ENCODE measurements around the gene ZNF212. TPM values are rescaled to one million over a fixed set of nuclear protein-coding genes. Genes with fewer than 3 reads are reported as not detected.

ZNF212 gene
- polyA plus RNA-seq, 1 donor from 2014 or later = 12.2 TPM

- H3K9me3 ChIP-seq (ENCODE audit: low read length) = no peaks in the 10 kb centered on the region
- no peaks in the 10 kb centered on the region for H3K9me2 ChIP-seq (ENCODE audit: insufficient read depth, low read length)
- H3K36me3 ChIP-seq (ENCODE audit: insufficient read depth, low read length) = no peaks in the 10 kb centered on the region
- no peaks in the 10 kb centered on the region for H4K20me1 ChIP-seq (ENCODE audit: insufficient read depth)
- H3K9ac ChIP-seq (ENCODE audit: low read length) = no peak overlapping the region
- H3K4me2 ChIP-seq (ENCODE audit: low read length) = no peak overlapping the region
- no peak for TF ChIP-seq SMC3 (conservative IDR thresholded peaks at IDR 0.05; ENCODE audit: poor library complexity)
- TF ChIP-seq POLR2AphosphoS5 (IDR thresholded peaks at IDR 0.05) = no peak
- no peak for TF ChIP-seq EZH2 (IDR thresholded peaks at IDR 0.05; ENCODE audit: borderline replicate concordance, insufficient read depth, low read length, poor library complexity, severe bottlenecking)
- TF ChIP-seq TAF1 (IDR thresholded peaks at IDR 0.05; ENCODE audit: low read depth) = no peak
- H3K79me2 ChIP-seq (replicated peaks; ENCODE audit: insufficient read depth, low read length) = no peaks in the 10 kb centered on the region
- H3K27me3 ChIP-seq (ENCODE audit: insufficient read depth, low read depth, low read length) = no peaks in the 10 kb centered on the region
- no peak overlapping the region for H2AFZ ChIP-seq (ENCODE audit: low read depth, low read length)
- H3K27ac ChIP-seq (ENCODE audit: low read length) = no peak overlapping the region
- no peak overlapping the region for H3K4me3 ChIP-seq (ENCODE audit: low read length)
- no peaks in the 10 kb centered on the region for H3F3A ChIP-seq (ENCODE audit: insufficient read depth, low read length, poor library complexity, severe bottlenecking)
Observed at GRCh38 chr7:149217570-149217969, 21.9 kb upstream of the ZNF212 start.

- Histone ChIP-seq H3K9me2 (ENCODE audit: insufficient read depth, low read length) (no peaks in the 10 kb centered on the region), H3K27me3 (ENCODE audit: insufficient read depth, low read depth, low read length) (no peaks in the 10 kb centered on the region), H3K79me2 (replicated peaks; ENCODE audit: insufficient read depth, low read length) (no peaks in the 10 kb centered on the region), H4K20me1 (ENCODE audit: insufficient read depth) (no peaks in the 10 kb centered on the region), H3K9me3 (ENCODE audit: low read length) (no peaks in the 10 kb centered on the region), H3K27ac (ENCODE audit: low read length) (no peak overlapping the region), H3K4me3 (ENCODE audit: low read length) (no peak overlapping the region), H3K9ac (ENCODE audit: low read length) (no peak overlapping the region), H2AFZ (ENCODE audit: low read depth, low read length) (no peak overlapping the region), H3K4me2 (ENCODE audit: low read length) (no peak overlapping the region), H3K36me3 (ENCODE audit: insufficient read depth, low read length) (no peaks in the 10 kb centered on the region), H3F3A (ENCODE audit: insufficient read depth, low read length, poor library complexity, severe bottlenecking) (no peaks in the 10 kb centered on the region)
- TF ChIP-seq EP300 (conservative IDR thresholded peaks at IDR 0.05; ENCODE audit: poor library complexity, severe bottlenecking) = no peak
- no peak for TF ChIP-seq MXI1 (conservative IDR thresholded peaks at IDR 0.05; ENCODE audit: poor library complexity, severe bottlenecking)
- TF ChIP-seq POLR2AphosphoS5 (IDR thresholded peaks at IDR 0.05) = no peak
Observed at GRCh38 chr7:149218469-149219420, 20.7 kb upstream of the ZNF212 start.

- H3K36me3 ChIP-seq (ENCODE audit: insufficient read depth, low read length) = no peaks in the 10 kb centered on the region
- TF ChIP-seq EZH2 (IDR thresholded peaks at IDR 0.05; ENCODE audit: borderline replicate concordance, insufficient read depth, low read length, poor library complexity, severe bottlenecking) = no peak
- TF ChIP-seq CTCF (IDR thresholded peaks at IDR 0.05; ENCODE audit: poor library complexity, severe bottlenecking) = no peak
- TF ChIP-seq POLR2AphosphoS5 (IDR thresholded peaks at IDR 0.05) = no peak
- TF ChIP-seq REST (IDR thresholded peaks at IDR 0.05; ENCODE audit: borderline replicate concordance) = no peak
- no peak for TF ChIP-seq EP300 (conservative IDR thresholded peaks at IDR 0.05; ENCODE audit: poor library complexity, severe bottlenecking)
- TF ChIP-seq RAD21 (conservative IDR thresholded peaks at IDR 0.05) = no peak
- TF ChIP-seq TAF1 (IDR thresholded peaks at IDR 0.05; ENCODE audit: low read depth) = no peak
- no peak for TF ChIP-seq MXI1 (conservative IDR thresholded peaks at IDR 0.05; ENCODE audit: poor library complexity, severe bottlenecking)
- no peak for TF ChIP-seq SMC3 (conservative IDR thresholded peaks at IDR 0.05; ENCODE audit: poor library complexity)
- no peak overlapping the region for H3K27ac ChIP-seq (ENCODE audit: low read length)
Observed at GRCh38 chr7:149220534-149220933, 18.9 kb upstream of the ZNF212 start.

More at GRCh38 chr7:149220534-149220933, 18.9 kb upstream of the ZNF212 start:
- H3K27me3 ChIP-seq (ENCODE audit: insufficient read depth, low read depth, low read length) = no peaks in the 10 kb centered on the region
- no peak overlapping the region for H3K4me2 ChIP-seq (ENCODE audit: low read length)
- H3K4me3 ChIP-seq (ENCODE audit: low read length) = no peak overlapping the region
- H3F3A ChIP-seq (ENCODE audit: insufficient read depth, low read length, poor library complexity, severe bottlenecking) = no peaks in the 10 kb centered on the region
- no peaks in the 10 kb centered on the region for H4K20me1 ChIP-seq (ENCODE audit: insufficient read depth)
- H2AFZ ChIP-seq (ENCODE audit: low read depth, low read length) = no peak overlapping the region
- no peak overlapping the region for H3K9ac ChIP-seq (ENCODE audit: low read length)
- no peaks in the 10 kb centered on the region for H3K9me3 ChIP-seq (ENCODE audit: low read length)
- no peaks in the 10 kb centered on the region for H3K9me2 ChIP-seq (ENCODE audit: insufficient read depth, low read length)
- no peaks in the 10 kb centered on the region for H3K79me2 ChIP-seq (replicated peaks; ENCODE audit: insufficient read depth, low read length)

Measured in neural cell (in vitro differentiated cells).